Left ventricle myocardium inferior (tissue), 1 donor: ENCODE measurements around the gene MMP24. TPM values are rescaled to one million over a fixed set of nuclear protein-coding genes. Genes with fewer than 3 reads are reported as not detected.

Experiments used
- DNase-seq: peaks from one replicate; pipeline ENCODE4 v3.0.0-alpha.2; 2020
- H3K27ac ChIP-seq: fragments of 200-600 bp; replicated peaks from 2 replicates; pipeline ENCODE4 v1.8.0; 2021
- H3K27me3 ChIP-seq: fragments of 200-600 bp; 2 replicates; pipeline ENCODE4 v1.8.0; 2021; ENCODE audit warnings: low read depth
- H3K36me3 ChIP-seq: fragments of 200-600 bp; 2 replicates; pipeline ENCODE4 v1.8.0; 2021
- H3K4me1 ChIP-seq: fragments of 200-600 bp; 2 replicates; pipeline ENCODE4 v1.8.0; 2021
- H3K4me3 ChIP-seq: fragments of 200-600 bp; 2 replicates; pipeline ENCODE4 v1.8.0; 2021; ENCODE audit warnings: mild to moderate bottlenecking, moderate library complexity
- H3K9me3 ChIP-seq: fragments of 200-600 bp; replicated peaks from 2 replicates; pipeline ENCODE4 v1.8.0; 2021
- CTCF ChIP-seq: fragments of 200-600 bp; IDR thresholded peaks from 2 replicates; pipeline ENCODE4 v1.8.0; 2021; ENCODE audit warnings: antibody characterized with exemption, mild to moderate bottlenecking, borderline replicate concordance
- intact Hi-C: fragments of 100-400 bp; cut with micrococcal nuclease; formaldehyde crosslinking; loops from one replicate; pipeline ENCODE4 v1.11.0; 2022
- total RNA-seq: library from RNA; stranded (reverse); fragmentation: NEBNext Ultra II Directional; extraction: Animal tissue kit (Norgen Biotek cat#: 25700); gene quantifications from one replicate; pipeline ENCODE4 v1.2.1, GENCODE V29; 2021
- donor health status: DM: no; HTN: yes; CAD: no; lungs with severe emphysema.

MMP24 gene
- total RNA-seq, 1 donor from 2014 or later: 0.25 TPM

- Histone ChIP-seq H3K27ac (no peak overlapping the region), H3K9me3 (no peaks in the 10 kb centered on the region), H3K4me3 (no peak overlapping the region), H3K4me1 (peaks cover 3% of the 10 kb centered on the region), H3K36me3 (no peaks in the 10 kb centered on the region), H3K27me3 (peaks cover 42% of the 10 kb centered on the region)
- DNase-seq: no peak
- intact Hi-C loops: no loop called here
- no peak for TF ChIP-seq CTCF
Measured at GRCh38 chr20:35290887-35291417, 64.5 kb downstream of the MMP24 start.

- Histone ChIP-seq H3K36me3 (no peaks in the 10 kb centered on the region), H3K4me1 (peaks cover 7% of the 10 kb centered on the region), H3K9me3 (no peaks in the 10 kb centered on the region), H3K4me3 (no peak within 1 kb of the TSS), H3K27ac (no peak within 1 kb of the TSS), H3K27me3 (peaks cover 50% of the 10 kb centered on the region)
- DNase-seq: no peak
- TF ChIP-seq CTCF: no peak
- intact Hi-C loops: no loop called here
Measured at GRCh38 chr20:35291654-35292503, 65.4 kb downstream of the MMP24 start, which contains the start of gene FAM83C. TSS of gene FAM83C (minus strand) at chr20:35292425. CDS start at chr20:35292304, 121 bp downstream.

- H3K27ac ChIP-seq: no peak overlapping the region
- H3K4me1 ChIP-seq: peaks cover 7% of the 10 kb centered on the region
- TF ChIP-seq CTCF: no peak
- intact Hi-C loops: no loop called here
- no peak for DNase-seq
- H3K27me3 ChIP-seq: peaks cover 53% of the 10 kb centered on the region
- no peaks in the 10 kb centered on the region for H3K9me3 ChIP-seq
- H3K36me3 ChIP-seq: no peaks in the 10 kb centered on the region
- no peak overlapping the region for H3K4me3 ChIP-seq
Measured at GRCh38 chr20:35292504-35293285, 66.2 kb downstream of the MMP24 start.

GRCh38 chr20:35293303-35294292, 67.1 kb downstream of the MMP24 start:
- no peak for DNase-seq
- no peak overlapping the region for H3K4me3 ChIP-seq
- H3K36me3 ChIP-seq: no peaks in the 10 kb centered on the region
- H3K27me3 ChIP-seq: peaks cover 53% of the 10 kb centered on the region
- intact Hi-C loops: no loop called here
- no peak overlapping the region for H3K27ac ChIP-seq
- TF ChIP-seq CTCF: no peak
- H3K9me3 ChIP-seq: no peaks in the 10 kb centered on the region
- peaks cover 7% of the 10 kb centered on the region for H3K4me1 ChIP-seq
